GM18951 (cell line): ENCODE results near the gene LPIN1.

ENCODE experiments used
- POLR2A ChIP-seq: IDR thresholded peaks from 4 replicates; pipeline ENCODE4 v1.6.1; 2011; ENCODE audit warnings: mild to moderate bottlenecking; ENCODE audit not compliant: insufficient read length, insufficient read depth; ENCODE audit errors: extremely low read depth
- in situ Hi-C: fragments of 300-500 bp; cut with MboI; formaldehyde crosslinking; loops from one replicate; pipeline ENCODE4 v1.12.0; 2022; ENCODE audit warnings: low sequenced_read_pairs, mixed read lengths, inconsistent platforms; ENCODE audit not compliant: unreplicated experiment

LPIN1 gene

DNA sequence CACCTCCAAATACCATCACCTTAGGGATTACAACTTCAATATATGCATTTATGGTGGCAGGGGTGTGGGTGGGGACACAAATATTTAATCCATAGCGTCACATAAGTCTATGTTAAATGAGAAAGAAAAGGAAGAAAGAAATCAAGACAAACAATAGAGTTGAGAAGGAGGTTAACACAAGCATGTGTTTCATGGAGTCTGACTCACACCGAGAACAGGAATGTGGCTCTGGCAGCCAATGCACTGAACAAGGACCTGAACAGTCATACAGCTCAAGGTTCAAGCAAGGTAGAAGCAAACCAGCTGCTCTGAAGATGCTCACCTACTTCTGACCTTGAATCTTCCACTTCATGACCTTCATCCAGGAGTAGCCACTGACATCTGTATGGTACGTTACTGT lies 36.2 kb upstream of the LPIN1 start:
- TF ChIP-seq POLR2A: no peak
- in situ Hi-C loops: no loop called here

DNA sequence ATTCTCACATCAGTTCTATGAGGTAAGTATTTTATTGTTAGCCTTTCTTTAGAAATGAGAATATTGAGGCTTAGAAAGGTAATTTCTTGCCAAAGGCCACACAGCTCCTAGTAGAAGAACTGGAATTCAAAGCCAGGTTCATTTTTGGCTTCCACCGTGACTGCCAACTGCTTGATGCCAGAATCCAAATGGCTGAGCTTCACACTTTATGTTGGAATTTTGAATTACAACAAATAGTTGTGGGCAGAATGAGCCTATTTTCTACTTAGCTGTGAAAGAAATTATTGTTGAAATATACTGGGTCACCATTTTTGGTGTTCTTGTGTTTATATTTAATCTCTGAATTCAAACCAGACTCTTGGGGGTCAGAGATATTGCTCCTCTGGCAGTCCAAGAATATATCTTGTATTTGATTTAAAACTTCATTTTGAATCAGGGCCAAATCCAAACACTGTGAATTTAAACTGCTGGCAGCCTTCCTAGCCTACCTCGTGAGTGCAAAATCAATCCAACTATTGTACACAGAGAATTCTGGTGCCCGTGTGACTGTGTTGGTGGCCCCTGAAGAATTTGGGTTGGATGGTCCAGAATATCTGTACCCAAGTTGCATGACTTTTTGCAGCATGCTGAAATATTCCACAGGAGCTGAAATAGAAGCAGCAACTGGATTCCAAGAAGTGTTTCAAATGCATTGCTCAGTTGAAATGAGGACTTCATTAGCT lies 35.6 kb upstream of the LPIN1 start:
- in situ Hi-C loops: no loop called here
- TF ChIP-seq POLR2A: no peak

DNA sequence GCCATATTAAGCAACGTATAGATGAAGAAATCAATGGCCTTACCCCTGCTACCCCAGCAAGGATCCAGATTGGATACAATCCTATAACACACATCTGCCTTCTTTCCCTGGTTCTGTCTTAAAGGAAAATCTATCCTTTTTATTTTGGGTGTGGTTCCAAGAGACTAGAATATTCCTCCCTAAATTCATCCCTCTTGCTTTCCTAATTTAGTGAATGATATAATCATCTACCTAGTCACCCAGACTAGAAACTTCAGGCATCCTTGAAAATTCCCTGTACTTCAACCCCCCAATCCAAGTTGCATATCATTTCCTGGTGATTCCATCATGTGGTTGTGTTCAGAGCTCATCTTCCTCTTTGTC lies 35.1 kb upstream of the LPIN1 start:
- in situ Hi-C loops: no loop called here
- no peak for TF ChIP-seq POLR2A

GRCh38 chr2:11711751-11712150 lies 34.7 kb upstream of the LPIN1 start:
- TF ChIP-seq POLR2A: no peak
- in situ Hi-C loops: no loop called here

DNA sequence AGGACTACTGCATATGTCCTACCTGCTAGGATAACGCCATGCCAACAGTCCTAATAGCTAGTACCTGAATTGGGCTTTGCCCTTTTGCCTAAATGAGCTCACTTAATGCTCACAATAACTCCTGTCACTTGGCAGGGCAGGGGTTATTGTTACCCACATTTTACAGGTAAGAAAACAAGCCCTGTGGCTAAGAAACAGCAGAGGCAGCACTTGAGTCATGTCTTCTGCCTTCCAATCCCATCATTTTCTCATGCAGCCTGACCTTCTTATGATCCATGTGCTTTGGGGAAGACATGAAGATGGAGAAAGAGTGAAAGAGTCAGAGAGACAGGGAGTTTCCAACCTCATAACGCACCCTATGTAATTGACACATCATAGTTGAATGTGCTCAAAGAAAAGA lies 33.6 kb upstream of the LPIN1 start:
- TF ChIP-seq POLR2A: no peak
- in situ Hi-C loops: no loop called here

GRCh38 chr2:11713815-11714214 lies 32.6 kb upstream of the LPIN1 start:
- in situ Hi-C loops: no loop called here
- no peak for TF ChIP-seq POLR2A

DNA sequence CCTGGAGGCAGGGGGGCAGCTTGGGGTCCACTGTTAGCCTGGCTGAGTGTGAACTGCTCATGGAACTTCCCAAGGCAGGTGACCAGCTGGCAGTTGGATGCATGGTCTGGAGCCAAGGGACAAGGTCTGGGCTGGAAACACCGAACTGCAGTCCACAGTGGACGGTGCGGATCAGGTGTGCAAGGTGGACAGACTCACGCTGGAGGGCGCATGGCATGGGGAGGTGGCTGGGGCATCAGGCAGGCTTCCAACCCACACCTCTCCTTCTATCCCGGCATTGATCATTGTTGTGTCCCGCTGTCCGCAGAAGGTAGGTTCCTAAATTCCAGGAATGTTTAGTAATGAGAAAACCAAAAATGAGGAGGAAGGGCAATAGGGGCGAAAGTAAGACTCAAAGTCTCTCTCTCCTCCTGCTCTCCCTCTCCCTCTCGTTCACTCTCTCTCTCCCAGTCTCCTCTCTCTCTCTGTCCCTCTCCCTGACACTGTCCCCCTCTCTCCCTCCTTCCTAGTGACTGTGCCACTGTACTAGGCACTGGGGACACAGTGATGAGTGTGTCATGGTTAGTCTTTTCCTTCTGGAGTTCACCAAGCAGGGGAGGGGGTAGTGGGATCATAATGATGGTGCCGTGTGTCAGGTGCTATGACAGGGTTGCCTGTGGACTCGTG lies 30.3 kb upstream of the LPIN1 start:
- in situ Hi-C loops: no loop called here
- no peak for TF ChIP-seq POLR2A

DNA sequence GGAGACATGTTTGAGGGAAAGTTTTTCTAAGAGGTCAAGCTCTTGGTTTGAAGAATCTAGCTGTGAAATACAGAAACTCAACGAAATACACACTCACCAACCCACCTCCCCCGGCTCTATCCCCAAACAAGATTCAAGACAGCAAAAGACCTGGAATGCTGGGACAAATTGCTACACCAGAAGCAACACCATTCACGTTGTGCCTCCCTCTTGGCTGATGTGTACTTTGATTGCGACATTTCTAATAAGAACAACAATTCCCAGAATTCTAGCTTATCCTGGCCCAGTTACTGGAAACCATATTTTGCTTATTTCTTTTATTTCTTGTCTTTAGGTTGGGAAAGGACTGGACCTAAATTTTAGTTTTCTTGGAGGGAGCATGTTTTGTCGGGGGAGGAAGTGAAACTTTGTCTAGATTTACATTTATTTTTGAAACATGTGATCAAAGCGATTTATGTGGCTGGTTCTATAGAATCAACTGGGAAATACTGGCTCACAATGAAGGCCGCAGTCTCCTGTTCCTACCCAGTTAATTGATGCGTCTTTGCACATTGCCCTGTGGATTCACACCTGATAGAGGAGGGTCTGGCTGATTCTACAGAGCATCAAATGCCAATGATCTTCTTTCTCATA lies 29.6 kb upstream of the LPIN1 start:
- in situ Hi-C loops: no loop called here
- no peak for TF ChIP-seq POLR2A

- in situ Hi-C loops: no loop called here
Observed at GRCh38 chr2:11717623-11718022, 28.8 kb upstream of the LPIN1 start.

DNA sequence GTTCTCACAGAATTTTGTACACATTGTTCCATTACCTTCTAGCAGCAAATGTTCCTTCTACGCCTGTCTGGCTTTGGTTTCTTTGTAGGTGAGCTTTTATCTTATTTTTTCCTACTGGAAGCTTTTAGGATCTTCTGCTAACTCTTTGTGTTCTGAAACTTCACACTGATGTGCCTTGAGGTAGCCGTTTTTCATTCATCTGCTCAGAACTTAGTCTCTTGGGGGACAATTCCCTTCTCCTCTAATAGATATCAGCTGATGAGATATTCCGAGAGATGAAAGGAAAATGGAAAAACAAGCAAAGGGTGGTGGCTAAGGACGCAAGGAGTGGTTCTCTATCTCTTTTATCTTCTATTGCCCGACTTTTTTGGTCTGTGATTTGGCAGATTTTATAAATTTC lies 27.8 kb upstream of the LPIN1 start:
- in situ Hi-C loops: no loop called here
- TF ChIP-seq POLR2A: no peak

More at GRCh38 chr2:11717623-11718022, 28.8 kb upstream of the LPIN1 start:
- TF ChIP-seq POLR2A: no peak

DNA sequence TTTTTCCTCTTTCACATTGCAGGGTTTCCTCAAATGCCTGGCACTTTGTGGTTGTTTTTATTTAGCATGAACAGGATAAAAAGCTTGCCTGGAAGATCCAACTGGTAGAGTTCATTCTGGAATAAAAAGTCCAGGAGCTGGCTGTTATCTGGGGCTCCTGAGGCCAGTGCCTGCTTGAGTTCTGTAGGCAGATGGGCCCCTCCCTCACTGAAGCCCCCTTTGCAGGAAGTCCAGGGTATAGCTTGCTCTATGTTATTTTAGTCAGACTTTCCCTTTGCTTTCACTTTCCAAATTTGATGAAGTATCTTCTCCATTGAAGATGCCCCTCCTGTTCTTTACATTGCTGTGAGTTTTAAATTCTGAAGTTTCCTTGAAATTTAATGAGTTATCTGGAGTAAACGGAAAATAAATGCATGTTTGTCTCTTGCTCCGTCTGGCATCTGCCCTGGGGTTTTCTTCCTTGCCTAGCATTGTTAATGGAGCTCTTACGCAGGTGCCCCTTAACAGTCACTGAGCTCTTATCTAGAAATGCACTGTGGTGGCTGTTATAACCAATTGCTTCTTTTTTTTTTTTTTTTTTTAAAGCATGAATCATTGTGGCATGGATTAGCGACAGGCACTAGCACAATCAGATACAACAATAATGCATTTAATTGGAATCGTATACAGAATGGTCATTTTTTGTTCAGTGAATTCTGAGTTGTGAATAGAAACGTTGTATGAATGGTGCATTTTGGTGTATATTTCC lies 27.0 kb upstream of the LPIN1 start:
- TF ChIP-seq POLR2A: no peak
- in situ Hi-C loops: no loop called here

GRCh38 chr2:11720752-11721151 lies 25.7 kb upstream of the LPIN1 start:
- TF ChIP-seq POLR2A: no peak
- in situ Hi-C loops: no loop called here

- no peak for TF ChIP-seq POLR2A
- in situ Hi-C loops: no loop called here
Observed at GRCh38 chr2:11722292-11723060, 24.0 kb upstream of the LPIN1 start.
